Sigmoid colon (tissue), 7 donors: ENCODE measurements around the gene TEAD4. TPM values are rescaled to one million over a fixed set of nuclear protein-coding genes. Genes with fewer than 3 reads are reported as not detected.

ENCODE experiments used
- DNase-seq: peaks from one replicate; pipeline ENCODE4 v3.0.0-alpha.2; 2019
- H3K27ac ChIP-seq, 4 donors: fragments of 200-600 bp; sonication (generic); one replicate each; pipeline ENCODE4 v1.5.1; 2016 to 2019; ENCODE audit warnings: mild to moderate bottlenecking in 1 of 4
- H3K27me3 ChIP-seq, 3 donors: fragments of 200-600 bp; sonication (generic); one replicate each; pipeline ENCODE4 v1.5.1; 2019; ENCODE audit warnings: mild to moderate bottlenecking in 1 of 3
- H3K36me3 ChIP-seq, 4 donors: fragments of 200-600 bp; sonication (generic); one replicate each; pipeline ENCODE4 v1.5.1; 2016 to 2019
- H3K4me1 ChIP-seq, 4 donors: fragments of 200-600 bp; sonication (generic); one replicate each; pipeline ENCODE4 v1.5.1; 2017 to 2019
- H3K4me3 ChIP-seq, 4 donors: fragments of 200-600 bp; sonication (generic); one replicate each; pipeline ENCODE4 v1.5.1; 2017 to 2019; ENCODE audit warnings: mild to moderate bottlenecking in 2 of 4, moderate library complexity in 1 of 4
- H3K9me3 ChIP-seq, 4 donors: fragments of 200-600 bp in 3 of 4; sonication (generic) in 3 of 4; one replicate each; pipeline versions ENCODE4 v1.5.1 to v1.6.1; 2013 to 2019
- CTCF ChIP-seq, 4 experiments: fragments of 450-650 bp in 3 of 4; fragments of 200-600 bp in 1 of 4; IDR thresholded peaks; one replicate each; pipeline ENCODE4 v1.5.1; 2016 to 2019; ENCODE audit warnings: antibody characterized with exemption in 4 of 4, mild to moderate bottlenecking in 3 of 4, moderate library complexity in 2 of 4
- EP300 ChIP-seq, 4 donors: sonication (generic); formaldehyde crosslinking; IDR thresholded peaks; one replicate each; pipeline ENCODE4 v1.6.1; 2017; ENCODE audit warnings: antibody characterized with exemption in 4 of 4
- POLR2A ChIP-seq, 2 donors: fragments of 450-650 bp; IDR thresholded peaks; one replicate each; pipeline ENCODE4 v1.6.1; 2016; ENCODE audit warnings: antibody characterized with exemption in 2 of 2, mild to moderate bottlenecking in 2 of 2, moderate library complexity in 2 of 2
- POLR2AphosphoS5 ChIP-seq, 4 donors: sonication (generic); formaldehyde crosslinking; IDR thresholded peaks; one replicate each; pipeline ENCODE4 v1.6.1; 2017; ENCODE audit warnings: antibody characterized with exemption in 4 of 4
- WGBS, 2 donors: extraction: QIAGEN DNeasy Blood & Tissue Kit; methylation state at CpG; one replicate each; pipeline ENCODE4 v1.1.7; 2013; 5-methylcytosine and 5-hydroxymethylcytosine counted together
- intact Hi-C: fragments of 100-400 bp; cut with DNase I; formaldehyde crosslinking; loops from one replicate; pipeline ENCODE4 v1.15.1; 2023
- polyA plus RNA-seq, 3 donors: library from polyadenylated mRNA; stranded (reverse); fragments of 200-250 nt; gene quantifications; one replicate each; pipeline ENCODE4 v1.2.3, GENCODE V29; 2013
- total RNA-seq, 4 donors: library from RNA; depleted of rRNA; stranded (reverse); fragments of >200 nt; gene quantifications; one replicate each; pipeline ENCODE4 v1.1.0, GENCODE V29; 2016
- donor health status: healthy with polysubstance abuse.
- donor health status: Bipolar disorder and iron deficiency.
- donor health status: healthy.

Gene TEAD4
- total and polyA plus RNA-seq, 7 donors, result 1.6 to 31.2 (median 3.8) TPM

- 94 to 95% methylated on average over 9 of the region's 9 CpGs for WGBS, 2 donors
- Histone ChIP-seq H3K27ac (no peak overlapping the region), H3K4me1 (peaks cover 0 to 7% (median 0%) of the 10 kb centered on the region in 4 donors), H3K27me3 (no peaks in the 10 kb centered on the region), H3K4me3 (no peak overlapping the region), H3K9me3 (no peaks in the 10 kb centered on the region), H3K36me3 (no peaks in the 10 kb centered on the region)
- DNase-seq, result no peak
- TF ChIP-seq POLR2AphosphoS5 (IDR thresholded peaks at IDR 0.05), result no peak
- TF ChIP-seq CTCF (IDR thresholded peaks at IDR 0.05), result no peak
- no peak for TF ChIP-seq POLR2A (IDR thresholded peaks at IDR 0.05)
- TF ChIP-seq EP300 (IDR thresholded peaks at IDR 0.05), result no peak
- intact Hi-C loops, result no loop called here
These were observed 14.4 kb downstream of the TEAD4 start for GRCh38 chr12:2973566-2973965.

- TF ChIP-seq CTCF (IDR thresholded peaks at IDR 0.05) (no peak), EP300 (IDR thresholded peaks at IDR 0.05) (no peak), POLR2AphosphoS5 (IDR thresholded peaks at IDR 0.05) (no peak), POLR2A (IDR thresholded peaks at IDR 0.05) (no peak)
- no peak overlapping the region for H3K27ac ChIP-seq
- WGBS, 2 donors, result 68 to 69% methylated on average over 10 of the region's 10 CpGs
- DNase-seq, result no peak
- H3K4me3 ChIP-seq, result no peak overlapping the region
- no peaks in the 10 kb centered on the region for H3K36me3 ChIP-seq
- no peaks in the 10 kb centered on the region for H3K27me3 ChIP-seq
- H3K9me3 ChIP-seq, result no peaks in the 10 kb centered on the region
- H3K4me1 ChIP-seq, result peaks cover 0 to 7% (median 0%) of the 10 kb centered on the region in 4 donors
- intact Hi-C loops, result no loop called here
These were observed 15.4 kb downstream of the TEAD4 start for GRCh38 chr12:2974560-2974971.

- Histone ChIP-seq H3K36me3 (no peaks in the 10 kb centered on the region), H3K27me3 (no peaks in the 10 kb centered on the region), H3K9me3 (no peaks in the 10 kb centered on the region), H3K4me1 (peaks cover 0 to 7% (median 0%) of the 10 kb centered on the region in 4 donors), H3K4me3 (no peak overlapping the region), H3K27ac (no peak overlapping the region)
- intact Hi-C loops, result no loop called here
- DNase-seq, result no peak
- 63 to 64% methylated on average over 6 of the region's 6 CpGs for WGBS, 2 donors
- TF ChIP-seq POLR2AphosphoS5 (IDR thresholded peaks at IDR 0.05), result no peak
- TF ChIP-seq POLR2A (IDR thresholded peaks at IDR 0.05), result no peak
These were observed 17.4 kb downstream of the TEAD4 start for GRCh38 chr12:2976581-2976996.

GRCh38 chr12:2977776-2978175 is 18.6 kb downstream of the TEAD4 start:
- no peaks in the 10 kb centered on the region for H3K36me3 ChIP-seq
- DNase-seq, result no peak
- H3K9me3 ChIP-seq, result no peaks in the 10 kb centered on the region
- peaks cover 0 to 7% (median 0%) of the 10 kb centered on the region in 4 donors for H3K4me1 ChIP-seq
- H3K27ac ChIP-seq, result no peak overlapping the region
- TF ChIP-seq EP300 (IDR thresholded peaks at IDR 0.05) (no peak), CTCF (IDR thresholded peaks at IDR 0.05) (no peak), POLR2AphosphoS5 (IDR thresholded peaks at IDR 0.05) (no peak), POLR2A (IDR thresholded peaks at IDR 0.05) (no peak)
- intact Hi-C loops, result no loop called here
- H3K4me3 ChIP-seq, result no peak overlapping the region
- 93 to 94% methylated on average over 5 of the region's 5 CpGs for WGBS, 2 donors
- no peaks in the 10 kb centered on the region for H3K27me3 ChIP-seq

- DNase-seq, result no peak
- Histone ChIP-seq H3K4me1 (peaks cover 0 to under 1% (median 0%) of the 10 kb centered on the region in 4 donors), H3K36me3 (no peaks in the 10 kb centered on the region), H3K27ac (no peak overlapping the region), H3K27me3 (no peaks in the 10 kb centered on the region), H3K9me3 (no peaks in the 10 kb centered on the region), H3K4me3 (no peak overlapping the region)
- 89 to 92% methylated on average over 4 of the region's 4 CpGs for WGBS, 2 donors
- TF ChIP-seq POLR2AphosphoS5 (IDR thresholded peaks at IDR 0.05) (no peak), CTCF (IDR thresholded peaks at IDR 0.05) (no peak), POLR2A (IDR thresholded peaks at IDR 0.05) (no peak), EP300 (IDR thresholded peaks at IDR 0.05) (no peak)
- intact Hi-C loops, result no loop called here
These were observed 20.6 kb downstream of the TEAD4 start for GRCh38 chr12:2979806-2980205.
